Measurements from ENCODE around the gene ACKR2. TPM values are rescaled to one million over a fixed set of nuclear protein-coding genes. Genes with fewer than 3 reads are reported as not detected.
A peak's percentile ranks its signal among the peaks of the same experiment; 100 is the strongest.
"Not testable (repeated sequence)": the region's sequence is repeated elsewhere in the genome, so short reads cannot be mapped to it uniquely, and the experiment has no call there.

Gene ACKR2
- total and polyA plus RNA-seq, 2 donors, result 0.14 to 0.82 TPM

DNA sequence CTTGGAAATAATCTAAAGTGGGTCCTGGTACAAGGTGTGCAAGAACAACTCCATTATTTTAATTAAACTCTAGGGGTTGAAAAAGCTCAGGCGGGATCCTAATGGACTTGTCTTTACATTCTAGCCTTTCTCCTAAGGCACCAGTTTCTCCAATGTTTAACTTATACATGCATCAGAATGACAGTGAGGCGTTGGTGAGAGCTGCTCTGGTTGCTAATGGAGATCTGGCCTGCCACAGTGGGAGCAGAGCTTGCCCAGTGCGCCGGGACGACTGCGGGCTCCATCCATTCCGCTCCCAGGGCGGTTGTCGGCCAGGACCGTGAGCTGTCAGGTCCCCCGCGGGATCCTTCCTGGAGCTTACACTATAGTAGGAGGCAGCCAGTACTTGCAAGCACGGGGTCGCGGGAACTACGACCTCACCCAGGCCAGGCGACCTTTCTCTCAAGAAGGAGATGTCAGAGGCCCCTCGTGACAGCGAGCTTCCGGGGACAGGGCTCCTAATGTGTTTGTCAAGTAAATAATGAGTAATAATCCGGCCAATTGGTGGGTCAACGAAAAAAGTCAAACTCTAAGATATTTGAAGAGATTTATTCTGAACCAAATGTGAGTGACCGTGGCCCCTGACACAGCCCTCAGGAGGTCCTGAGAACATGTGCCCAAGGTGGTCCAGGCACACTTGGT lies 4.0 kb upstream of the ACKR2 start:
- Histone ChIP-seq H3K27me3 (ENCODE audit: control insufficient read depth in 2 of 2, insufficient read depth in 1 of 2, low read length in 1 of 2) (peaks cover 6 to 22% of the 10 kb centered on the region in 2 donors), H3K4me1 (ENCODE audit: control insufficient read depth in 2 of 2, insufficient read depth in 2 of 2, low read length in 2 of 2) (peaks cover 9 to 10% of the 10 kb centered on the region in 2 donors), H3K9me3 (ENCODE audit: control insufficient read depth in 2 of 2, insufficient read depth in 1 of 2, low read length in 1 of 2) (no peaks in the 10 kb centered on the region), H3K27ac (ENCODE audit: low read depth in 1 of 2, low read length in 1 of 2) (no peak overlapping the region), H3K4me3 (ENCODE audit: low read length in 2 of 2) (peak overlapping the region in 1 of 2 donors; percentile 88), H3K36me3 (ENCODE audit: control insufficient read depth in 2 of 2, insufficient read depth in 2 of 2, low read length in 1 of 2) (no peaks in the 10 kb centered on the region)
- 66% methylated on average over 23 of the region's 23 CpGs for WGBS
- DNase-seq (ENCODE audit: low read depth in 6 of 9, low spot score in 9 of 9), result no peak

DNA sequence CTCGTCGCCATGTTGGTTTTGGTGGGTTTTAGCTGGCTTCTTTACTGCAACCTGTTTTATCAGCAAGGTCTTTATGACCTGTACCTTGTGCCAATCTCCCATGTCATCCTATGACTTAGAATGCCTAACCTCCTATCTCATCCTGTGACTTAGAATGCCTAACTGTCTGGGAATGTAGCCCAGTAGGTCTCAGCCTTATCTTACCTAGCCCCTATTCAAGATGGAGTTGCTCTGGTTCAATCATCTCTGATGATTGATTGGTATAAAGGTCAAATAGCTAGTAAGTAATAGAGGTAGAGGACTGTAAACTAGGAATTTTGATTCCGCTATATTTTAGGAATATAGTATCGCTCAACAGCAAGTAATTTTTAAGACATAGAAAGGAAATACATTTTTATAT lies 1.3 kb upstream of the ACKR2 start:
- H3K4me3 ChIP-seq (ENCODE audit: low read length in 2 of 2), result no peak overlapping the region
- H3K9me3 ChIP-seq (ENCODE audit: control insufficient read depth in 2 of 2, insufficient read depth in 1 of 2, low read length in 1 of 2), result no peaks in the 10 kb centered on the region
- H3K4me1 ChIP-seq (ENCODE audit: control insufficient read depth in 2 of 2, insufficient read depth in 2 of 2, low read length in 2 of 2), result peaks cover 7 to 10% of the 10 kb centered on the region in 2 donors
- H3K27ac ChIP-seq (ENCODE audit: low read depth in 1 of 2, low read length in 1 of 2), result no peak overlapping the region
- H3K27me3 ChIP-seq (ENCODE audit: control insufficient read depth in 2 of 2, insufficient read depth in 1 of 2, low read length in 1 of 2), result peaks cover 6 to 22% of the 10 kb centered on the region in 2 donors
- WGBS, result 97% methylated on average over 4 of the region's 4 CpGs
- no peaks in the 10 kb centered on the region for H3K36me3 ChIP-seq (ENCODE audit: control insufficient read depth in 2 of 2, insufficient read depth in 2 of 2, low read length in 1 of 2)
- DNase-seq (ENCODE audit: low read depth in 6 of 9, low spot score in 9 of 9), result no peak

GRCh38 chr3:42810706-42811105 lies 1.5 kb downstream of the ACKR2 start:
- H3K27ac ChIP-seq (ENCODE audit: low read depth in 1 of 2, low read length in 1 of 2); H3K4me1 ChIP-seq (ENCODE audit: control insufficient read depth in 2 of 2, insufficient read depth in 2 of 2, low read length in 2 of 2); H3K27me3 ChIP-seq (ENCODE audit: control insufficient read depth in 2 of 2, insufficient read depth in 1 of 2, low read length in 1 of 2); DNase-seq (ENCODE audit: low read depth in 6 of 9, low spot score in 9 of 9); H3K4me3 ChIP-seq (ENCODE audit: low read length in 2 of 2); H3K36me3 ChIP-seq (ENCODE audit: control insufficient read depth in 2 of 2, insufficient read depth in 2 of 2, low read length in 1 of 2); H3K9me3 ChIP-seq (ENCODE audit: control insufficient read depth in 2 of 2, insufficient read depth in 1 of 2, low read length in 1 of 2): not testable (repeated sequence)
- 90% methylated on average over 10 of the region's 10 CpGs for WGBS

DNA sequence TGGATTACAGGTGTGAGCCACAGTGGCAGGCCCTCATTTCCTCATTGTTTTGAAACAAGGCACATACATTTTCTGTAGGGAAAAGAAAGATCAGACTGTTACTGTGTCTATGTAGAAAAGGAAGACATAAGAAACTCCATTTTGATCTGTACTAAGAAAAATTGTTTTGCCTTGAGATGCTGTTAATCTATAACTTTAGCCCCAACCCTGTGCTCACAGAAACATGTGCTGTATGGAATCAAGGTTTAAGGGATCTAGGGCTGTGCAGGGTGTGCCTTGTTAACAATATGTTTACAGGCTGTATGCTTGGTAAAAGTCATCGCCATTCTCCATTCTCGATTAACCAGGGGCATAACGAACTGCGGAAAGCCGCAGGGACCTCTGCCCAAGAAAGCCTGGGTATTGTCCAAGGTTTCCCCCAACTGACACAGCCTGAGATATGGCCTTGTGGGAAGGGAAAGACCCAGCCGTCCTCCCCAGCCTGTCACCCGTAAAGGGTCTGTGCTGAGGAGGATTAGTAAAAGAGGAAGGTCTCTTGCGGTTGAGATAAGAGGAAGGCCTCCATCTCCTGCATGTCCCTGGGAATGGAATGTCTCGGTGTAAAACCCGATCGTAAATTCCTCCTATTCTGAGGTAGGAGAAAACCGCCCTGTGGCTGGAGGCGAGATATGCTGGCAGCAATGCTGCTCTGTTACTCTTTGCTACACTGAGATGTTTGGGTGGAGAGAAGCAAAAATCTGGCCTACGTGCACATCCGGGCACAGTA lies 2.1 kb downstream of the ACKR2 start:
- not testable (repeated sequence) for H3K27ac ChIP-seq (ENCODE audit: low read depth in 1 of 2, low read length in 1 of 2); H3K36me3 ChIP-seq (ENCODE audit: control insufficient read depth in 2 of 2, insufficient read depth in 2 of 2, low read length in 1 of 2); H3K4me1 ChIP-seq (ENCODE audit: control insufficient read depth in 2 of 2, insufficient read depth in 2 of 2, low read length in 2 of 2); H3K4me3 ChIP-seq (ENCODE audit: low read length in 2 of 2); H3K27me3 ChIP-seq (ENCODE audit: control insufficient read depth in 2 of 2, insufficient read depth in 1 of 2, low read length in 1 of 2); DNase-seq (ENCODE audit: low read depth in 6 of 9, low spot score in 9 of 9); H3K9me3 ChIP-seq (ENCODE audit: control insufficient read depth in 2 of 2, insufficient read depth in 1 of 2, low read length in 1 of 2)
- 22% methylated on average over 15 of the region's 15 CpGs for WGBS

DNA sequence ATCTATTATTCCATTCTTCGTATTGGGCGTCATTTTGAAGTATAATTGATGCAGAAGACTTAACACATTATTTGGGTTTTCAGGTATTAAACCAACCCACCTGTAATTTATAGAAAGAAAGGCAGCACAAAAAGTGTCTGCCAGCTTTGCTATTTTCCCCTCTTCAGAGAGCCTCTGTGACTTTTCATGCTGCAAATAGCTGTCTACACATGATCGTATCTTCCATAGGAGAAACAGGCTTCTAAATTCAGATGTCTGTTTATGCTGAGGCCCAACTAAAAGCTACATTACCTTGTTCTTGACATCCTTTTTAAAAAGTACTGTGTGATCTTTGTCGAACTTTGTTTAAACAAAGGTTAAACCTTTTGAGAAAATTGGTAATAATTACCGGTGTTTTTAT lies 5.0 kb downstream of the ACKR2 start:
- H3K27ac ChIP-seq (ENCODE audit: low read depth in 1 of 2, low read length in 1 of 2), result no peak overlapping the region
- no peaks in the 10 kb centered on the region for H3K4me1 ChIP-seq (ENCODE audit: control insufficient read depth in 2 of 2, insufficient read depth in 2 of 2, low read length in 2 of 2)
- no peak for DNase-seq (ENCODE audit: low read depth in 6 of 9, low spot score in 9 of 9)
- H3K9me3 ChIP-seq (ENCODE audit: control insufficient read depth in 2 of 2, insufficient read depth in 1 of 2, low read length in 1 of 2), result no peaks in the 10 kb centered on the region
- H3K4me3 ChIP-seq (ENCODE audit: low read length in 2 of 2), result no peak overlapping the region
- no peaks in the 10 kb centered on the region for H3K27me3 ChIP-seq (ENCODE audit: control insufficient read depth in 2 of 2, insufficient read depth in 1 of 2, low read length in 1 of 2)
- 90% methylated on average over 5 of the region's 5 CpGs for WGBS
- H3K36me3 ChIP-seq (ENCODE audit: control insufficient read depth in 2 of 2, insufficient read depth in 2 of 2, low read length in 1 of 2), result no peaks in the 10 kb centered on the region

DNA sequence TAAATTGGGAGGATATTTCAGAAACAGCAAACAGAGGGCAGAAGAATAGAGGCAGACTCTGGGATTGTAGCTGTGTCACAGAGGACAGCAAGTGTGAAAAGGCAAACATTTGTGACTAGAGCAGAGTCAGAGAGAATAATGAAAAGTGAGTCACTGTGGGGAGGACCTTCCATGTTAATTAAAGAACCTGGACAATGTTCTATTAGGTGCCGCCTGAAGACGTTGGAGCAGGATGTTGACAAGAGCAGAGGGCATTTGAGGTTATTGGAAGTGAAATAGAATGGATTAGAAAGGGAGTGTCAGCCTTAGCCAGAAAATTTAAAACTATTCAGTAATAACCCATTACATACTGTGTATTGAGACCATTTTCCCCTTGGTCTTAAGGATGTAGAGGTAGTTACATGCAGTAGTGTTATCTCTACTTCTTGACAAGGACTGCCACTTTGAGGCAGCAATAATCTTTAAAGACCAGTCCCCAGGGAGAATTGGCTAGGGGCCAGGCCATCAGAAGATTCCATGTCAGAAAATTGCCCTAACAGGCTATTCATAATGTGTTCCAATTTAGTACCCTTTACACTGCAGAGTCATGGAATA lies 5.8 kb downstream of the ACKR2 start:
- Histone ChIP-seq H3K27ac (ENCODE audit: low read depth in 1 of 2, low read length in 1 of 2) (no peak overlapping the region), H3K4me1 (ENCODE audit: control insufficient read depth in 2 of 2, insufficient read depth in 2 of 2, low read length in 2 of 2) (no peaks in the 10 kb centered on the region), H3K27me3 (ENCODE audit: control insufficient read depth in 2 of 2, insufficient read depth in 1 of 2, low read length in 1 of 2) (no peaks in the 10 kb centered on the region), H3K36me3 (ENCODE audit: control insufficient read depth in 2 of 2, insufficient read depth in 2 of 2, low read length in 1 of 2) (no peaks in the 10 kb centered on the region), H3K4me3 (ENCODE audit: low read length in 2 of 2) (no peak overlapping the region), H3K9me3 (ENCODE audit: control insufficient read depth in 2 of 2, insufficient read depth in 1 of 2, low read length in 1 of 2) (no peaks in the 10 kb centered on the region)
- WGBS, result 89% methylated on average over 2 of the region's 2 CpGs
- no peak for DNase-seq (ENCODE audit: low read depth in 6 of 9, low spot score in 9 of 9)

GRCh38 chr3:42815826-42816225 lies 6.6 kb downstream of the ACKR2 start:
- Histone ChIP-seq H3K27me3 (ENCODE audit: control insufficient read depth in 2 of 2, insufficient read depth in 1 of 2, low read length in 1 of 2) (no peaks in the 10 kb centered on the region), H3K4me1 (ENCODE audit: control insufficient read depth in 2 of 2, insufficient read depth in 2 of 2, low read length in 2 of 2) (no peaks in the 10 kb centered on the region), H3K27ac (ENCODE audit: low read depth in 1 of 2, low read length in 1 of 2) (no peak overlapping the region), H3K4me3 (ENCODE audit: low read length in 2 of 2) (no peak overlapping the region), H3K36me3 (ENCODE audit: control insufficient read depth in 2 of 2, insufficient read depth in 2 of 2, low read length in 1 of 2) (no peaks in the 10 kb centered on the region), H3K9me3 (ENCODE audit: control insufficient read depth in 2 of 2, insufficient read depth in 1 of 2, low read length in 1 of 2) (no peaks in the 10 kb centered on the region)
- WGBS, result 85% methylated on average over 2 of the region's 2 CpGs
- DNase-seq (ENCODE audit: low read depth in 6 of 9, low spot score in 9 of 9), result no peak

GRCh38 chr3:42819351-42819965 lies 10.2 kb downstream of the ACKR2 start:
- 95% methylated on average over 2 of the region's 2 CpGs for WGBS

GRCh38 chr3:42820746-42821051 lies 11.5 kb downstream of the ACKR2 start:
- no peaks in the 10 kb centered on the region for H3K4me1 ChIP-seq (ENCODE audit: control insufficient read depth in 2 of 2, insufficient read depth in 2 of 2, low read length in 2 of 2)
- H3K27ac ChIP-seq (ENCODE audit: low read depth in 1 of 2, low read length in 1 of 2), result no peak overlapping the region
- H3K36me3 ChIP-seq (ENCODE audit: control insufficient read depth in 2 of 2, insufficient read depth in 2 of 2, low read length in 1 of 2), result no peaks in the 10 kb centered on the region
- H3K27me3 ChIP-seq (ENCODE audit: control insufficient read depth in 2 of 2, insufficient read depth in 1 of 2, low read length in 1 of 2), result no peaks in the 10 kb centered on the region
- H3K9me3 ChIP-seq (ENCODE audit: control insufficient read depth in 2 of 2, insufficient read depth in 1 of 2, low read length in 1 of 2), result no peaks in the 10 kb centered on the region
- H3K4me3 ChIP-seq (ENCODE audit: low read length in 2 of 2), result no peak overlapping the region
- 92% methylated on average over 6 of the region's 6 CpGs for WGBS
- DNase-seq (ENCODE audit: low read depth in 6 of 9, low spot score in 9 of 9), result no peak

More at GRCh38 chr3:42819351-42819965, 10.2 kb downstream of the ACKR2 start:
- DNase-seq (ENCODE audit: low read depth in 6 of 9, low spot score in 9 of 9), result no peak
- H3K4me1 ChIP-seq (ENCODE audit: control insufficient read depth in 2 of 2, insufficient read depth in 2 of 2, low read length in 2 of 2), result no peaks in the 10 kb centered on the region
- no peaks in the 10 kb centered on the region for H3K9me3 ChIP-seq (ENCODE audit: control insufficient read depth in 2 of 2, insufficient read depth in 1 of 2, low read length in 1 of 2)
- no peaks in the 10 kb centered on the region for H3K27me3 ChIP-seq (ENCODE audit: control insufficient read depth in 2 of 2, insufficient read depth in 1 of 2, low read length in 1 of 2)
- H3K4me3 ChIP-seq (ENCODE audit: low read length in 2 of 2), result no peak overlapping the region
- no peaks in the 10 kb centered on the region for H3K36me3 ChIP-seq (ENCODE audit: control insufficient read depth in 2 of 2, insufficient read depth in 2 of 2, low read length in 1 of 2)
- H3K27ac ChIP-seq (ENCODE audit: low read depth in 1 of 2, low read length in 1 of 2), result no peak overlapping the region

Measured in thymus (tissue), 11 donors.